Left colon (tissue), 2 donors: Measurements from ENCODE around the gene RPS6KA2. TPM values are rescaled to one million over a fixed set of nuclear protein-coding genes. Genes with fewer than 3 reads are reported as not detected.

ENCODE experiments used
- ATAC-seq: fragments of 200-7000 bp; cut with Tn5 transposase; one replicate; pipeline ENCODE4 v1.9.1; 2020; ENCODE audit warnings: mild to moderate bottlenecking, moderate library complexity
- DNase-seq, 2 donors: peaks; one replicate each; pipeline ENCODE4 v3.0.0-alpha.2; 2020
- intact Hi-C, 2 donors: fragments of 100-400 bp; cut with DNase I in 1 of 2; cut with micrococcal nuclease in 1 of 2; formaldehyde crosslinking; loops; one replicate each; pipeline versions ENCODE4 v1.11.2 to v1.14.0; 2022; cut with DNase I, micrococcal nuclease
- total RNA-seq, 2 donors: library from RNA; stranded (reverse); fragmentation: NEBNext Ultra II Directional; extraction: Animal tissue kit (Norgen Biotek cat#: 25700); gene quantifications; one replicate each; pipeline ENCODE4 v1.2.1, GENCODE V29; 2021
- donor health status: DM: no; HTN: no; CAD: no.
- donor health status: DM: yes; HTN: yes; CAD: no.

RPS6KA2 gene
- total RNA-seq, 2 donors from 2014 or later: 11.5 to 13.3 TPM

- intact Hi-C loops: no loop called here
- ATAC-seq (no peak), DNase-seq (no peak)
These were observed 6.5 kb downstream of the RPS6KA2 start for GRCh38 chr6:166620478-166621113.

GRCh38 chr6:166619912-166620311 lies 7.1 kb downstream of the RPS6KA2 start:
- no peak for DNase-seq
- intact Hi-C loops: no loop called here
- no peak for ATAC-seq

- DNase-seq (no peak), ATAC-seq (no peak)
- intact Hi-C loops: no loop called here
These were observed 7.9 kb downstream of the RPS6KA2 start for GRCh38 chr6:166618866-166619761.

GRCh38 chr6:166618251-166618650 lies 8.8 kb downstream of the RPS6KA2 start:
- no peak for ATAC-seq
- DNase-seq: no peak
- intact Hi-C loops: no loop called here

GRCh38 chr6:166617359-166617758 lies 9.7 kb downstream of the RPS6KA2 start:
- DNase-seq (no peak), ATAC-seq (no peak)
- intact Hi-C loops: no loop called here

GRCh38 chr6:166616261-166617238 lies 10.5 kb downstream of the RPS6KA2 start:
- ATAC-seq: no peak
- intact Hi-C loops: no loop called here
- DNase-seq: no peak

- ATAC-seq (no peak), DNase-seq (no peak)
- intact Hi-C loops: no loop called here
These were observed 11.8 kb downstream of the RPS6KA2 start for GRCh38 chr6:166615059-166615770.

- DNase-seq: no peak
- ATAC-seq: no peak
- intact Hi-C loops: no loop called here
These were observed 12.5 kb downstream of the RPS6KA2 start for GRCh38 chr6:166614589-166614988.

GRCh38 chr6:166614171-166614583 lies 12.9 kb downstream of the RPS6KA2 start:
- DNase-seq (no peak), ATAC-seq (no peak)
- intact Hi-C loops: no loop called here

GRCh38 chr6:166613027-166613426 lies 14.0 kb downstream of the RPS6KA2 start:
- ATAC-seq: no peak

GRCh38 chr6:166612471-166612881 lies 14.6 kb downstream of the RPS6KA2 start:
- intact Hi-C loops: no loop called here
- no peak for DNase-seq
- no peak for ATAC-seq

More at GRCh38 chr6:166613027-166613426, 14.0 kb downstream of the RPS6KA2 start:
- intact Hi-C loops: no loop called here
- no peak for DNase-seq

GRCh38 chr6:166611631-166612030 lies 15.4 kb downstream of the RPS6KA2 start:
- intact Hi-C loops: no loop called here
- DNase-seq: no peak
- ATAC-seq: no peak

GRCh38 chr6:166610069-166610468 lies 17.0 kb downstream of the RPS6KA2 start:
- intact Hi-C loops: no loop called here
- ATAC-seq (no peak), DNase-seq (no peak)

GRCh38 chr6:166608774-166609173 lies 18.3 kb downstream of the RPS6KA2 start:
- no peak for DNase-seq

GRCh38 chr6:166605752-166606151 lies 21.3 kb downstream of the RPS6KA2 start:
- intact Hi-C loops: no loop called here
- DNase-seq (no peak), ATAC-seq (no peak)

More at GRCh38 chr6:166608774-166609173, 18.3 kb downstream of the RPS6KA2 start:
- intact Hi-C loops: no loop called here
- ATAC-seq: no peak

GRCh38 chr6:166604911-166605310 lies 22.1 kb downstream of the RPS6KA2 start:
- DNase-seq (no peak), ATAC-seq (no peak)
- intact Hi-C loops: no loop called here

GRCh38 chr6:166604328-166604727 lies 22.7 kb downstream of the RPS6KA2 start:
- intact Hi-C loops: no loop called here
- DNase-seq (no peak), ATAC-seq (no peak)

- ATAC-seq (no peak), DNase-seq (no peak)
- intact Hi-C loops: no loop called here
These were observed 23.9 kb downstream of the RPS6KA2 start for GRCh38 chr6:166603043-166603690.
